Activated CD4-positive, CD25-positive, alpha-beta regulatory T cell treated with anti-CD3 and anti-CD28 coated beads, Interleukin-2, amount 50 U/mL, for 16 hours (primary cell): ENCODE measurements around the gene NHS.

Experiments used
- DNase-seq: peaks from one replicate; pipeline ENCODE4 v3.0.0-alpha.2; 2020; ENCODE audit warnings: low read depth, low spot score

Gene NHS

GRCh38 chrX:17779434-17779833 lies 404.4 kb downstream of the NHS start:
- no peak for DNase-seq
